ENCODE data around the gene C22orf23.

- TF ChIP-seq POLR2A (IDR thresholded peaks at IDR 0.05) (no peak), CTCF (IDR thresholded peaks at IDR 0.05) (no peak), EP300 (IDR thresholded peaks at IDR 0.05) (no peak)
These were observed 19.1 kb upstream of the C22orf23 start for GRCh38 chr22:37972527-37972926.

Measured in ovary (tissue), 3 donors.